Coronary artery (tissue), 2 donors: ENCODE data around the gene BET1.

Source experiments
- DNase-seq: peaks from one replicate; pipeline ENCODE4 v3.0.0-alpha.2; 2017; ENCODE audit warnings: low spot score
- H3K27ac ChIP-seq, 2 donors: fragments of 200-600 bp; sonication (generic); one replicate each; pipeline ENCODE4 v1.5.1; 2016 to 2019
- H3K4me3 ChIP-seq: fragments of 200-600 bp; sonication (generic); 2 replicates; pipeline ENCODE4 v1.5.1; 2016; ENCODE audit warnings: mild to moderate bottlenecking, moderate library complexity
- CTCF ChIP-seq: fragments of 200-600 bp; sonication (generic); IDR thresholded peaks from one replicate; pipeline ENCODE4 v1.5.1; 2019; ENCODE audit warnings: antibody characterized with exemption

The BET1 gene

GRCh38 chr7:93980744-93981479 lies 23.2 kb downstream of the BET1 start:
- no peak overlapping the region for H3K4me3 ChIP-seq
- no peak for TF ChIP-seq CTCF
- no peak for DNase-seq
- no peak overlapping the region for H3K27ac ChIP-seq

- no peak overlapping the region for H3K27ac ChIP-seq
- DNase-seq = no peak
- H3K4me3 ChIP-seq = no peak overlapping the region
- no peak for TF ChIP-seq CTCF
These were observed 26.8 kb downstream of the BET1 start for GRCh38 chr7:93977211-93977950.

GRCh38 chr7:93973134-93973533 lies 31.0 kb downstream of the BET1 start:
- DNase-seq = no peak
- no peak for TF ChIP-seq CTCF
- Histone ChIP-seq H3K4me3 (no peak overlapping the region), H3K27ac (no peak overlapping the region)

GRCh38 chr7:93972029-93972725 lies 32.0 kb downstream of the BET1 start:
- DNase-seq = no peak
- no peak overlapping the region for H3K27ac ChIP-seq
- no peak for TF ChIP-seq CTCF
- H3K4me3 ChIP-seq = no peak overlapping the region

- H3K27ac ChIP-seq = no peak overlapping the region
- no peak for TF ChIP-seq CTCF
- DNase-seq = no peak
These were observed 35.1 kb downstream of the BET1 start for GRCh38 chr7:93968911-93969620.

GRCh38 chr7:93964813-93965212 lies 39.3 kb downstream of the BET1 start:
- DNase-seq = no peak
- no peak overlapping the region for H3K4me3 ChIP-seq
- H3K27ac ChIP-seq = no peak overlapping the region
- no peak for TF ChIP-seq CTCF

More at GRCh38 chr7:93968911-93969620, 35.1 kb downstream of the BET1 start:
- no peak overlapping the region for H3K4me3 ChIP-seq
